NCI-H187 treated with DMSO at 0.1 percent for 48 hours (cell line): Measurements from ENCODE around the gene ENOX2.
"Not testable (repeated sequence)": the region's sequence is repeated elsewhere in the genome, so short reads cannot be mapped to it uniquely, and the experiment has no call there.

Source experiments
- DNase-seq: peaks from one replicate; lab custom pipeline; 2025; lab: John Stamatoyannopoulos, UW

The ENOX2 gene

DNA sequence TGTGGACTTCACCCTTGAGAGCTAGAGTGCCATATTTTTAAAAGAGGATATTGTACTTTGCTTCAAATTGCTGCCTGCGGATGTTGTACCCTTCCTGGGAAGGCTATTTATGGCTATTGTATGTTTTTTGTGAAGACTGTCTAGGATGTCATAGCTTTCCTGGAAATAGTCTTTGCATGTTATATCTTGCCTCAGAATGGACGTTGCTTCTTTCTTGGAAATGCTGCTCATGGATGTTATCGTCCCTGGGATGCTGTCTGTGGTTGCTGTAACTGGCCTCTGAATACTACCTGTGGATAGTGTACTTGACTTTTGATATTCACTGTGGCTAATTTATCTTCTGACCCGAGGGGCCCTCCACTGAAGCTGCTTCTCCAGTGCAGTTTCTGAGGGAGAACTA lies 146.8 kb downstream of the ENOX2 start:
- no peak for DNase-seq

DNA sequence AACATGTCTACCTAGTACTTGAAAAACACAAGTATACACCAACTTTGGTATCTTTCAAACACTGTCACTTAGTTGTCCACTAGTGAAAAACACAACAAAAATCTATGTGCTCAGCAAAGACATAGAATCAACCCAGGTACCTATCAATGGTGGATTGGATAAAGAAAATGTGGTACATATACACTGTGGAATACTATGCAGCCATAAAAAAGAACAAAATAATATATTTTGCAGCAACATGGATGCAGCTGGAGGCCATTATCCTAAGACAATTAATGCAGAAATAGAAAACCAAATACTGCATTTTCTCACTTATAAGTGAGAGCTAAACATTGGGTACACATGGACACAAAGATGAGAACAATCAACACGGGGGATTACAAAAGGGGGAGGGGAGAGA lies 148.7 kb downstream of the ENOX2 start:
- no peak for DNase-seq

DNA sequence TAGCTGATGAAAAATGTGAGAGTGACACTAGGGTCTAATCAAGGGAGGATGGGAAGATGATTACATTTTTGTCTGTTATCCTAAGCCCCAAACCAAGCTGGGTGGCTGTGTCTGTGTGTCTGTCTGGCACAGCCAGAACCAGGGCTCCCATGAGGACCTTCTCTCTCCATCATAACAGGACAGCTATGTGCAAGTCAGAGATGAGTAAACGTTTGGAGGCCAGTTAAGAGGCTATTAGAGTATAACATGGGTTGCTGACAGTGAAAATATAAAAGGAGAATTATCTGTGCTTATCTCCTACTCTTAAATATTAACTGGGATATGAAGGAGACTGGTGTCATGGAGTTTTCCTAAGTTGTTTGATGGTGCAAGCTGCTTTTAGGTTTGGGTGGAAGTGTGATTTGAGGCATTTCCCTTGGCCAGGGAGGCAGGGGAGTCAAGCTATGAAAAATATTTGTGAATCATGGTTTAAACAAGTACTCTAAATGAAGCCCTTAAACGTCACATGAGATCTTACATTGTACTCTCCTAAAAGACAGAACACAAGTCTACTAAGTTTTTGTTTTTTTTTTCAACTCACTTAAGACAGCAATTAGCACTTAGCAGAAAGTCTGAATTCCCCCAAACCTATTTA lies 156.2 kb downstream of the ENOX2 start:
- no peak for DNase-seq

DNA sequence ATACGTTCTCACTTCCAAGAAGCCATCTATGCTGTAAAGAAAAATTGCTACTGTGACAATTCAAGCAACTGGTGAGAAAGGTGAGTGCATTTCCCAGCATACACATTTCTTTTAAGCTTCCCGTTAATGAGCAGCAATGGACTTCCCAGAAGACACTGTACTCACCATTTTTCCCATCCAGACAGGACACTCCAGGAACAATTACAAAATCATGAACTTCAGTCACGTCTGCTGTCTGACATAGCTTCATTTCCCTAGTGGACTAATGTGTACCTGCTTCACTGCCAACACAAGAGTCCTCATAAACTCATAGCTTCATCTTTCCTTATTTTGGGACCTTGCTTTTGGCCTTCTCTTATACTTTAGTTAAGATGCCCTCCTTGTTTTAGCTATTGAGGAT lies 156.9 kb downstream of the ENOX2 start:
- DNase-seq: no peak

DNA sequence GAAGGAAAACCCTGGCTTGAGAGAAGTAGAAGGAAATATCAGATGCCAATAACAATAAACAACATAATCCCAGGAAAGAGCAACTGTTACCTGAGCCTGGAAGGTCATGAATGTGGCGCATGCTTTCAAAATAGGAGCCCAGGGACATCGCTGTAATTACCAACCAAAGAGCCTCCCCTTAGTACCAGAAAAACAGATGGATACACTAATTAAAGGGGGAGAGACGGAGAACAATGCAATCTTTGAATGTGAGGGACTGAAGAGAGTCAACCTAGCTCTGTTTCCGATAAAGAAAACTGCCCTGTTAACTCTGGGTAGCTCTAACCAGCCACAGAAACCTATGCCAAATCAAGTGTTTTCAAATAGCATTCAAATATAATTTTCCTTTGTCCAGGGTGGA lies 161.4 kb downstream of the ENOX2 start:
- no peak for DNase-seq

DNA sequence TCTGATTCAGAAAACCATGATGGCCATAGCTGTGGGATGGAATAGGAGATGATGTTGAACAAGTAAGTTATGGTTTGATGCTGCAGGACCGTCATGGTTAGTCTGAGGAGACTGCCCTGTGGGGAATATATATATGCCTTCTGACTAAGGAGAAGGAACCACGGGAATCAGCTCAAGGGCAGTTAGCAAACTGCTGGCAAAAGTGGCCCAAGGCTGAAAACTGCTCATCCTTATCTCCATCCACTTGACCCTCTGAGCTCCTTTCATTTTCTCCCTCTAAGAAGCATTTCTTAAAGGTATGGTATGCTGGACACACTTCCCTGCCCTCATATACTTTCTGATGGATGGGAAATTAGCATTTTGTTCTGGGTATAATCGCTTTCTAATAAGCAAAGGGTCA lies 161.9 kb downstream of the ENOX2 start:
- no peak for DNase-seq

DNA sequence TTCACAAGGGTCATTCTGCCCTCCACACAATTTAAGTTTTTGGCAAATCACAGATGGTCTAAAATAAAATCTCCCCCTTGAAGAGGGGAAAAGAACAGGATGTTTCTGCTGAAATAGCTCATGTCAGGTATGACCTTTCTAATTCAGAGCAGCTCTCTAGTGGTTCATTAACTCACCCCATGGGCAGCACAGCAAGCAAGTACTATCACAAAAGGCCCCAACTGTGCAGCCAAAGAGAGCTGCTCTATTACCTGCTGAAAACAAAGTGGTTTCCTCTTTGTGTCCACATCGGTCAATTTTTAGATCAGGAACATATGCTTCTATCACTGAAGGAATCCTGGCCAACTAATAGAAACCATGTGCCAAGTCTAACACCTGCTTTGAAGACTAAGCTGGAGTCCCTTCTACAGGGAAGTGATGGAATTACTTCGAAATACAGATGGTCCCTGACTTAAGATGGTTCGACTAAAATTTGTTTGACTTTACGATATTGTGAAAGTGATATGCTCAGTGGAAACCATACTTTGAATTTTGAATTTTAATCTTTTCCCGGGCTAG lies 164.3 kb downstream of the ENOX2 start:
- no peak for DNase-seq

DNA sequence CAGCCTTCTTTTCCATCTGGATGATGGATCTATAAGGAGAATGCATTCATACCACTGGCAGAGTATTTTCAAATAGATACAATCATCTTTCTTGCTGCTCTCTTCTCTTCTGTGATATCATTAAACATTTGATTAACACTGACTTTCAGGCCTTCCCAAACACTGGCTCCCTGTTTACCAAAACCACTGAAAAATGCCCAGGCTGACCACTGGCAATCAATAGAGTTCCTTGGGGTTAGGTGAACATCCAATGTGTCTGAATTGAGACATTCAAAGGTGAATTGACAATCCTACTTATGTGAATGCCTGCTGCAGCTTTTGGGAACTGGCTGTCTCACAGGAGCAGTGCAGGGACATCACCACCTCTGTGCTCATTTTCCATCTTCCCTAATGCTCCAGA lies 168.3 kb downstream of the ENOX2 start:
- no peak for DNase-seq

DNA sequence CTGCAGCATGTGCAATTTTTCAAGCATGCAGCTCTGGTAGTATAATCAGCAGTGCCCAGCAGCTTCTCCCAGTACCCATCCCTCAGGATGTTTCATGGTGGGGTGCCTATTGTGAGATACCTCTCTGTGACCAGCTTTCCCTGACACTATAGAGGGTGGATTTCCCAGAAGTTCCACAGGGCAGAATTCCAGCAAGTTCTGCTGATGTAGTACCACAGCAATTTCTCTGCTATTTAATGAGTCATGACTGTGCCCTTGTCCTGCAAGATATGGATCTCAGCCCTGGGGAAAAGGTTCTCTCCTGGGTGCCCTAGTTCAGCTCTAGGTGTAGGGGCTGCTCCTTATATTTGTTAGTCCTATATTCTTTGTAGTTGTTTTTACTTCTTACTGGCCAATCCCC lies 174.8 kb downstream of the ENOX2 start:
- no peak for DNase-seq

DNA sequence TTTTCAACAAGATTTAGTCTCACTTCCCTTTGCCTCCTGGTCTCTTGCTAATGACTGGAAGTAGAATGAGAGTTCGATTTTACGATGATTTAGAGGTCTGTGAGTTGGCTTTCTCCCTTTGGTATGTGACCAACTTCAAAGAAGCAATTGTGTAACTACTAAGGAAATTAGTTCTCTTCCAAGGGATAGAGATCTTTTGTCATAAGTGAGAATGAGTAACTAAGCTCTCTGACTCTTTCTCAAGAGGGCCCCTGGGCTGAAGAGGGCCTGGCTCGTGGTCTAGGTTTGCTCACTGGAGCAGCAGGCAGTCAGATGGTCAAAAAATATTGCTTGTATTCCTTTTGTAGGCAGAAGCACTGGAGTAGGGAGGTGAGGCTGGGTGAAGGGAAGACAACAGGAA lies 176.3 kb downstream of the ENOX2 start:
- DNase-seq: no peak

DNA sequence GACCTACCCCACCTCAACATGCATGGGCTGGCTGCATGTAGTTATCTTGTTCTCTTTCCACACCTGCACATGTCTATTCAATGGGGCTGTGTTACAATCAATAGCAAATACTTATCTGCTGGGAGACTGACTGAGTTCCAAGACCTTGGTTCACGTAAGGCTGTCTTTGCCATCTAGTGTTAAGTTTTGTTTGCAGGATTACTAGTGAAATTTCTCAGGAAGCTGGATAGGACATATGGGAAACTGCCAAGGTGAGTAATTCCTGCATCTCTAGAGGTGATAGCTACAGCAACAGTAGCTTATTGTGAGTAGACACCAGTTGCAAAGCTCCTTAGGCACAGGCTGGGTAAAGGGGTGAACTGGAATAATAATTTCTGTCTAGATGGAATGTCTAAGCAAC lies 177.5 kb downstream of the ENOX2 start:
- no peak for DNase-seq

DNA sequence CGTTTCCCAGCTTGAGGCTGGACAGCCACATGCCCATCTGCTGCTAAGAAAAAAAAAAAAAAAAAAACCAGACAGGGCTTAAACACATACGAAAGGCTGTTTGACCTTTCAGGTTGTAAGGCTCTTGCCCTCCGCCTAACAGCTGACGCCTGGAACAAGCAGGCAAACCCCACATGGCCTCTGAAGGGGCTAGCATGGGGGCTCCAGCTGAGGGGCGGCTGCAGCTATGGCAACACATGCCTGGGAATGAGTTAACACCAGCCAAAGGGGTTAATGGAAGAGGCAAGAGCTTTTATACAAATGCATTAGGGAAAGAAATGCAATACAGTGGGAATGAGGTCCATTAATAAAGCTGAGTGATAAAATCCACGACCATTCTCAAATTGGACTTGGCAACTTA lies 183.6 kb downstream of the ENOX2 start:
- no peak for DNase-seq

DNA sequence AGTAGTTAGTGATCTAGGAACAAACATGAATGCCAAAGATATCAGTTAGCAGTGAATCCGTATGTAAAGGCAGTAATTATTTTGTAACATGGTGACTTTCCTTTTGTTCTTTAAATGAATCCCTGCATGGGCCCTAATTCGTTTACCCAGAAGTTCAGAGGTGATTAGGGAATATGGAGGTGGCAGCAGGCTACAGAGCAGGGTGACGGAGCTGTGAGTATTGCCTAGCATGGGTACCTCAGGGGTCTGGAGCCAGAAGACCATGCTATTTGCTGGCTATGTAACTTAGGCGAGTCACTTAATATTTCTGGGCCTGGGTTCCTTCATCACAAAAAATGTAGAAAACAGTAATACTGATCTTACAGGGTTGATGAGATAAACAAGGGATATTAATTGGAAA lies 184.9 kb downstream of the ENOX2 start:
- DNase-seq: no peak

DNA sequence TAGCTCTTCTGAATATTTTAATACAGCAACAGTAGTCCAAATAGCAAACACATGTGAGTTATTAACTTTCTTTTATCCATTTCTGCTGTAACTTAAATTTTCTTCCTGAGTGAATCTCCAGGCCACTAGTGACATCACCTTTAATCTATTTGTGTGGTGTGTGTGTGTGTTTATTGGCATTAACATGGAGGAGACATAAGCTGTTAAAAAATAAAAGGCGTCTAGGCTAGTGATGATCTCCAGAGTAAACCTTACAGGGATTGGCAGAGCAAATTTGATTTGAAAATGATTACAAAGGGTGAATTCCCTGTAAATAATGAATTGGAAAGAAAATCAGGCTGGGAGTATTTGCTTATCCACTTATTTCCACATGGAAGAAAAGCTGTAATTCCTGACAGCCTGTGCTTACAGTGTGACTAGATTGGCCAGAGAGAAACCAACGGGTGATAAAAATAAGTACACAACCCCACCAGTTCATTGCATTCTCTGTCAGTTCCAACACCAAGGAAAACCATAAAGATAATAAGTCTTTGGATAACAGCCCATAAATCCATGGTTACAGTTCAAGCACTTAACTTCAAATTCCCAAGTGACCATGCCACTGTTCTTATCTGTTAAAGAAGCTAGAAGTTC lies 186.1 kb downstream of the ENOX2 start:
- DNase-seq: peak; percentile 13

DNA sequence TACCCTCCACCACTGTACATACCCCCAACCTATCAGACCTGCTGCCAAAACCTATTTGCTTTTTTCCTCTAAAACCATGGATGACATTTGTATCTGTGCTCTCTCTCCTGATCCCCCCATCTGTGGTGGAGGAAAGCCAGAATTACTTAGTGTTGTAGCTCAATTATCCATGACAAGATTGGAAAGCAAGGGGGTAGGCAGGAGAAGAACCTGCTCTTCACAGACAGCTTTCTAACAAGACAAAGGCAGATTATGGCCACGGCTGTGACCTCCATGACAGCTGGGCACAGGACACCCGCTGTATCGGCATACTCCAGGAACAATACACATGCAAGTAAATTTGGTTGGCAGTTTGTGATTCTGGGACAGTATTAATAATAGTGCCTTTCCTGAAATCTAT lies 186.7 kb downstream of the ENOX2 start:
- DNase-seq: no peak

DNA sequence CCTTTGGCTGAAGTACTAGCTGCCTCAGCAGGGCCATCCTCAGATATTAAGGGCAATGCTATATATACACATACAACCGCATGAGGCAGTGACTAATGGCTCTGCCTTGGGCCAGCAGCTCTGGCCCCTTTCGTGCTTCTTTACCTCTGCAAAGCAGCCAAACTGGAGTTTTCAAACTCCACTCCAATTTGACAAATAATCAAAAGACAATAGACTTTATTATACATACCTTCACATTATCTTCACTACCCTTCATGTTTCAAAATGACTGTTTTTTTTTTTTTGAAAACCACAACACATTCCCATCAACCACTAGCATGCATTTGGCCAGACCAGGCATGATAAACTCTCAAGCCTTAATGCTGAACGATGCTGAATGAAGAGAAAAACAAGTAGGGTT lies 187.7 kb downstream of the ENOX2 start:
- DNase-seq: no peak

DNA sequence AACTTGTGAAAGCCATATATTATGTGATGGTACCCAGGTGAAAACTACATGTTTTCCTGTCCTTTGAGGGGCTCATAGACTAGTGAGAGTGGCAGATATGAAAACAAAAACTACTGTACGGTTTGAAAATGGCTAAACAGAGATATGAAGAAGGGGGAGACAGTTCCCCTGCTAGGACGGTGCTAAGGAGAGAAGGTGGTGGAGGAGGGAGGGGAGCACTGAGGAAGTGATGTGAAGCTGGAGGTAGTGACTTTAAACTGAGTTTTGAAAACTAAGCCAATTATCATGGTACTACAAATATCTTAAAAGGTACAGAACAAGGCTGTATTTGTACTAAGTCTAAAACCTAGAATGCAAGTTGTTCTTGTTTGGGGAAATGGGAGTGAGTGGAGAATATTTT lies 188.3 kb downstream of the ENOX2 start:
- no peak for DNase-seq

DNA sequence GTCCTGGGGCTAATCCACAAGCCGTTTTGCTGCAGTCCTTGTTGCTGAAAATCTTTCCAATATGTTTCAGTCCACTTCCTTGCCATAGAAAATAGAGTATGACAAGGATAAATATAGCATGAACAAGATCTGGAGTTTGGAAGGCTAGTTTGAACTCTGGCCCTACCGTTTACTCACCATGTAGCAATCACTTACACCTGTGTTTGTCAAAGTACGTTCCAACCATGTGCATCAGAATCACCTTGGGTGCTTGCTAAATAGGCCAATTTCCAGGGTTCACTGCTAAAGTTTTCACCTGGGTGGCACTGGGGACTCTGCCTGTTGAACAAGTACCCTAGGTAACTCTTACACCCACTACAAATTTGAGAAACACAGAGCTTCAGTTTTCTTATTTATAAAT lies 188.9 kb downstream of the ENOX2 start:
- DNase-seq: no peak

DNA sequence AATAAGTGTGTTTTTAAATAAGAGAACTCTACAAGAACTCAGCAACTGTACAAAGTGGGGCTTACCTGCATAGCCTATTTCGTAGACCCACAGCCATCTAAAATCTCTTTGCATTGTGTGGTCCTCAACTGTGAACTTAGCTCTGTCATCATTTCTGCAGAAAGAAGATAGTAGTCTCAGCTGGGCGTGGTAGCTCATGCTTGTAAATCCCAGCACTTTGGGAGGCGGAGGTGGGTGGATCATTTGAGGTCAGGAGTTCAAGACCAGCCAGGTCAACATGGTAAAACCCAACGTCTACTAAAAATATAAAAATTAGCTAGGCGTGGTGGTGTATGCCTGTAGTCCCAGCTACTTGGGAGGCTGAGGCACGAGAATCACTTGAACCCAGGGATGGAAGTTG lies 193.8 kb downstream of the ENOX2 start:
- DNase-seq: not testable (repeated sequence)

DNA sequence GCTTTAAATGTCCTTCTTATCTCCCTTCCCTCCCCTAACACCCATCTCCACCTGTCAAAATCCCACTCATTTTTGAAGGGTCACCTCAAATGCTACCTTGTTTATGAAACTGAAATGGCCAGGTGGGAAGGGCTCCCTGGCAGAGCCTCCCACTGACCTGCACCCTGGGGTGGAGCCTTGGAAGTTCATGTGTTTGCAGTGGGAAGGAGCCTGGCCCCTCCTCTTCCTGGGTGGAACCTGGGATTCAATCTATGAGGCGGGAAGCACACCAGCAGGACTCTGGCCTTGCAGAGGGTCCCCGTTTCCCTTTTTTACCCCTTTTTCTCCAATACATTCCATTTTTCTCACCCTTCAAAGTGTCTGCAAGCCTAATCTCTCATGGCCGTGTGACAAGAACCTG lies 197.4 kb downstream of the ENOX2 start:
- DNase-seq: no peak

DNA sequence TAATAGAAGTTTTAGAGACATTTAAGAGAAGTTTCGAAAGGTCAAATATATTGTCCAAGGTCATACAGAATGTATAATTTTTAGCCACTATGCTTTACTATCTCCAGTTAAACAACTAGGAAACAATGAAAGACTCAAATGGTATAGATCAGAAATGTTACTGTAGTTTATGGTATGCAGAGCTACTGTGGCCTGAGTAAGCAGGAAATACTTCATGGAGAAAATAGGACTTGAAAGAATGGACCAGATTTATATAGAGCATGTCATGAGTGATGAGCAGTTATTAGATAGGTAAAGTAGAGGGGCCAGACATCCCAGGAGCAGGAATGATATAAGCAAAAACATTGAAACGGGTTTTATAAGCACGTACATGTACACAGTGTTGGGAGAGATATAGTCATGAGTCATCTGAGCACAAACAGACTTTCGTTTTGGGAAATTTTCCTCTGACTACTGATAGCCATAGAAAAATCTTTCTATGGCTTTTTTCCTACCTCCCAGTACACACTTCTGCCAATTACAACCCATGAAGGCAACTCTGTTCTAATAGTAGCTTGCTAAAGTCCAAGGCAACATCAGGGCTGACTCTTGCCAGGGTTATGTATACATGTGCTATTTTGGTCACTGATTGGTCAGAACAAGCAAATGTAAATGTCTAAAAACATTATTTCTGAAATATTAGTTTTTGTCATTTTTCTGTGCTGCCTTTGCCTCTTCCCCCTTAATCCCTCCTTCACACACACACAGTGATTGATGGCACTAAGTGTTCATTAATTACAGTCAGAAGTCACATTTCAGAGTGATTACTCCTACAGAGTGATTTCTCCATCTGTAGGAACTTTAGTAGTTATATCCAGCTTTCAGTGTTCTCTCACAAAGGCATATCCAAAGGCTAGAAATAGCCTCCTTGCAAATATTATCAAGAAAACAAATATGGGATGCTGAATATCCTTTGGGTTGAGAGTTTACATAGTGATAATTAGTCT lies 198.7 kb downstream of the ENOX2 start:
- DNase-seq: no peak

DNA sequence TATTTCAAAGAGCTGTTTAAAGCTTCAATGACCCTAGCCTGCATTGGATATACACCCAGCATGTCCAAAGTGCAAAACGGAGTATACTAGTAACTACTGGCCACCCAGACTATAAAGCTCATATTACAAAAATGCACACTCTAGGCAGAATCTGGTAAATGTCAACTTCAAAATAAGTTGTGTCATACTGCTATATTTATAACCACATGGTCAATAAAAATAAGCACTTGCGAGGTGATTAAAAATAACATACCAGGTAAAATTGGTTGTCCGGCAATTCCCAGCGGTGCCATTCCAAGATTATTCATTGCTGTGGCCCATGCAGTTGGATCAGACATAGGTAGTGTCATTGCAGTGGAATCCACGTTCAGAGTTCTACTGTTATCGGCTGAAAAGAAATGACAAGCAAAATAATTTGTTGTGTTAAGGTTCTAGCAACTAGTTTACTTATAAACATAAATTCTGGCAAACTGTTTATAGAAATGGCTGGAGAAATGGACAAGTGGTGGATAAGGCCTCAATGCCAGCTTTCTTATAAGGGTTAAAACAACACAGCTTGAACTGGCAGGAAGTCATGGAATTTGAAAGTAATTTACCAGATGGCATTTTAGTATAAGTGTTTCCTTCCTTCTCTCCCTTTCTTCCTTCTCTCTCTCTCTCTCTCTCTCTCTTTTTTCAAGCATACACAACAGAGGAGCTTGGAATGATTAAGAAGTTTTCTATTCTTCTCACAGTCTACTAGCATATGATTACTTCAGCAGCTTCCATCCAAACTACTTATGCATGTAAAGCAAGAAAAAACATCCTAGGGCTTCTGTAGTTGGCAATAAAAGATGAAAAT lies 199.9 kb downstream of the ENOX2 start:
- no peak for DNase-seq
